ENCODE results near the gene PCDHGB1.
"Not testable (repeated sequence)": the region's sequence is repeated elsewhere in the genome, so short reads cannot be mapped to it uniquely, and the experiment has no call there.

PCDHGB1 gene

GRCh38 chr5:141349917-141350619 lies at the start of gene PCDHGB1:
PCDHGB1 (plus strand) TSS chr5:141350099; CDS start chr5:141350261, 162 bp downstream.
- DNase-seq = no peak

- no peak for DNase-seq
Observed at GRCh38 chr5:141303756-141304155, 46.1 kb upstream of the PCDHGB1 start, which contains the start of gene SLC25A2. SLC25A2 (minus strand) TSS chr5:141304049; CDS start chr5:141303865, 184 bp downstream.

DNA sequence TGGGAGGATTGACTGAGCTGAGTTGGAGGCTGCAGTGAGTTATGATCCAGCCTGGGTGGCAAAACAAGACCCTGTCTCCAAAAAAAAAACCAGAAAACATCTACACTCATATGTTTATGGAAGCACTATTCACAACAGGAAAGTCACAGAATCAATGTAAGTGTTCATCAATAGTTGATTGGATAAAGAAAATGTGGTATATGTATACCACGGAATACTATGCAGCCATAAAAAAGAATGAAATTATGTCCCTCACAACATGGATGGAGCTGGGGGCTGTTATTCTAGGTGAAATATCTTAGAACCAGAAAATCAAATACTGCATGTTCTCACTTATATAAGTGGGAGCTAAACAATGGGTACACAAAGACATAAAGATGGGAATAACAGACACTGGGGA lies 43.3 kb upstream of the PCDHGB1 start:
- DNase-seq = no peak

- DNase-seq = no peak
Observed at GRCh38 chr5:141313711-141314110, 36.2 kb upstream of the PCDHGB1 start.

GRCh38 chr5:141316963-141317362 lies 32.9 kb upstream of the PCDHGB1 start:
- DNase-seq = not testable (repeated sequence)

GRCh38 chr5:141319202-141319601 lies 30.7 kb upstream of the PCDHGB1 start:
- no peak for DNase-seq

GRCh38 chr5:141319699-141320098 lies 30.2 kb upstream of the PCDHGB1 start:
- DNase-seq = no peak

GRCh38 chr5:141320225-141321169 lies 29.4 kb upstream of the PCDHGB1 start, which contains the start of gene TAF7:
TAF7 (minus strand) TSS chr5:141320784; CDS start chr5:141320044, 740 bp downstream.
- peak; percentile 90 to 91 for DNase-seq

DNA sequence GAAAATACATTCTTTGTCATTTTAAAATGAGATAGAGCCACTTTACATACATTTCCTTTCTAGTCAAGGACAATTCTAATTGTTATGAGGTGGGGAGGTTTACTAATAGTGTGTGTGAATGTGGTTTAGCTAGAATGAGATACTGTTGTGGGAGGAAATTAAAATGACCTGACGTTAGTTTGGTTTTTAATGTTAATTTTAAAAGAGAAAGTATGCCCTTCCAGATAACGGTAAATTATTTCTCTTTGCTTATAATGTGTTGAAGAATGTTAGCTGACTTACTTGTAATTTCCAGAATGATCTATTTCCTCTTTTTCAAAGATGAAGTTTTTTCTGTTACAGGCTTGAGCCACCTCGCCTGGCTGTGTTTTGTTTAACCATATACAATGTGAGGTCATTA lies 27.6 kb upstream of the PCDHGB1 start:
- DNase-seq = no peak

DNA sequence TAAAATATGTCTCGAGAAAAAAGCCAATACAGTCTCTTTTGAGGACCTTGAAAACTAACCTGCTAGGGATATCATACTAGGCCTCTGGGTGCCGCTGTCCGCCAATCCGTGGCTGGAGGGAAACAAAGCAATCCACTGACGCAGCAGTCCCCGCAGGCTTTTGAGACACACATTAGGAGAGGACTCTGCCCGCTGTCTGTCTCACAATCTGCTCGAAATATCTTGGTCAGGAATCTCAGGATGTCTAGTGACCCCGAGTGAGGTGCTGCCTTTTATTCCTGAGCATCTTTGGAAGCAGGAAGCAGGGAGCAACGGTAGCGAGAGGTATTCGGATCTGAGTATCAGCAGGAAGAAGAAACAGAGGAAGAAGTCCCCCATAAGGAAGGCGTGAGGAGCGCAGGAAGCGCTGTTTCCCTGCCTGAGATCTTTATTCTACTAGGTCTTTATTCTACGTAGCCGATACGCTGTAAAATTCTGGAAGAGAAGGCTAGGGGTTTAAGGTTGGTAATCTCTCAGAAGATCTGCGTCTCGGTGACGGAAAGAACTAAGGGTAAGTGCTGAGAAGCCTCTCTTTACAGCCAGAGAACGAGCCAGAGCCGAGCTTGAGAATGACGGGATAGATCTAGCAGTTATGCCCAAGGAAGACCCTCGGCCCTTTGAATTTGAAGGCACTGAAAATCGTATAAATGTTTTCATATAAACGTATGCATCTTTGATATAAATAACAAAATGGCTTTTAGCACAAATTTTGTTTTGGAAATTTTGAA lies 23.6 kb upstream of the PCDHGB1 start:
- DNase-seq = peak; percentile 61 to 67

GRCh38 chr5:141328231-141328630 lies 21.7 kb upstream of the PCDHGB1 start:
- DNase-seq = no peak

- no peak for DNase-seq
Observed at GRCh38 chr5:141330299-141331080, 19.4 kb upstream of the PCDHGB1 start, which contains the start of gene PCDHGA1. PCDHGA1 (plus strand) TSS chr5:141330514.

DNA sequence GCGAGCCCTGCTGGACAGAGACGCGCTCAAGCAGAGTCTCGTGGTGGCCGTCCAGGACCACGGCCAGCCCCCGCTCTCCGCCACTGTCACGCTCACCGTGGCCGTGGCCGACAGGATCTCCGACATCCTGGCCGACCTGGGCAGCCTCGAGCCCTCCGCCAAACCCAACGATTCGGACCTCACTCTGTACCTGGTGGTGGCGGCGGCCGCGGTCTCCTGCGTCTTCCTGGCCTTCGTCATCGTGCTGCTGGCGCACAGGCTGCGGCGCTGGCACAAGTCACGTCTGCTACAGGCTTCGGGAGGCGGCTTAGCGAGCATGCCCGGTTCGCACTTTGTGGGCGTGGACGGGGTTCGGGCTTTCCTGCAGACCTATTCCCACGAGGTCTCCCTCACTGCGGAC lies 17.3 kb upstream of the PCDHGB1 start:
- DNase-seq = not testable (repeated sequence)

- DNase-seq = no peak
Observed at GRCh38 chr5:141338538-141339306, 11.2 kb upstream of the PCDHGB1 start, which contains the start of gene PCDHGA2. PCDHGA2 (plus strand) TSS chr5:141338760.

DNA sequence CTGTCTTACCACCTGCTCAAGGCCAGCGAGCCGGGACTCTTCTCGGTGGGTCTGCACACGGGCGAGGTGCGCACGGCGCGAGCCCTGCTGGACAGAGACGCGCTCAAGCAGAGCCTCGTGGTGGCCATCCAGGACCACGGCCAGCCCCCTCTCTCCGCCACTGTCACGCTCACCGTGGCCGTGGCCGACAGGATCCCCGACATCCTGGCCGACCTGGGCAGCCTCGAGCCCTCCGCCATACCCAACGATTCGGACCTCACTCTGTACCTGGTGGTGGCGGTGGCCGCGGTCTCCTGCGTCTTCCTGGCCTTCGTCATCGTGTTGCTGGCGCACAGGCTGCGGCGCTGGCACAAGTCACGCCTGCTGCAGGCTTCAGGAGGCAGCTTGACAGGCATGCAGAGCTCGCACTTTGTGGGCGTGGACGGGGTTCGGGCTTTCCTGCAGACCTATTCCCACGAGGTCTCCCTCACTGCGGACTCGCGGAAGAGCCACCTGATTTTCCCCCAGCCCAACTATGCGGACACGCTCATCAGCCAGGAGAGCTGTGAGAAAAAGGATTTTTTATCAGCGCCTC lies 9.0 kb upstream of the PCDHGB1 start:
- DNase-seq = not testable (repeated sequence)

- DNase-seq = no peak
Observed at GRCh38 chr5:141342773-141343172, 7.1 kb upstream of the PCDHGB1 start.

GRCh38 chr5:141343242-141343952 lies 6.5 kb upstream of the PCDHGB1 start, which contains the start of gene PCDHGA3:
PCDHGA3 (plus strand) TSS chr5:141343829; CDS start chr5:141344034, 205 bp downstream.
- DNase-seq = no peak

- DNase-seq = no peak
Observed at GRCh38 chr5:141343953-141344463, 5.9 kb upstream of the PCDHGB1 start.

- no peak for DNase-seq
Observed at GRCh38 chr5:141345327-141345726, 4.6 kb upstream of the PCDHGB1 start.

- DNase-seq = not testable (repeated sequence)
Observed at GRCh38 chr5:141346017-141346416, 3.9 kb upstream of the PCDHGB1 start.

Measured in activated CD4-positive, alpha-beta T cell treated with anti-CD3 and anti-CD28 coated beads for 4 hours (primary cell).